B cell (primary cell): ENCODE data around the gene ANKRD7. TPM values are rescaled to one million over a fixed set of nuclear protein-coding genes. Genes with fewer than 3 reads are reported as not detected.

Experiments
- ATAC-seq: fragments of 200-7000 bp; cut with Tn5 transposase; one replicate; pipeline ENCODE4 v1.10.0; 2021; ENCODE audit warnings: low read depth, mild to moderate bottlenecking, moderate number of reproducible peaks, moderate library complexity
- CTCF ChIA-PET: fragments of 350-600 bp; sonication (Branson Sonifier 250); formaldehyde crosslinking; loops from one replicate; lab custom pipeline; 2021; ENCODE audit warnings: antibody characterized with exemption, inconsistent platforms; lab: Charles Lee
- POLR2A ChIA-PET: fragments of 350-600 bp; sonication (Branson Sonifier 250); formaldehyde crosslinking; loops from one replicate; lab custom pipeline; 2021; ENCODE audit warnings: antibody characterized with exemption; lab: Charles Lee
- DNase-seq: peaks from one replicate; pipeline ENCODE4 v3.0.0; 2013
- H2AFZ ChIP-seq: 2 replicates; pipeline ENCODE4 v1.6.1; 2012; ENCODE audit warnings: mild to moderate bottlenecking, low read depth, low read length; ENCODE audit not compliant: insufficient read depth, poor library complexity, severe bottlenecking
- H3K27ac ChIP-seq, 2 donors: 1 replicate in 1 of 2; 2 replicates in 1 of 2; pipeline ENCODE4 v1.5.1; 2012 to 2013; ENCODE audit warnings: low read length in 2 of 2, mild to moderate bottlenecking in 2 of 2, moderate library complexity in 1 of 2
- H3K27me3 ChIP-seq, 4 experiments: fragments of 200-600 bp in 1 of 4; sonication (generic) in 1 of 4; replicated peaks in 1 of 4; 1 replicate in 2 of 4; 2 replicates in 2 of 4; pipeline versions ENCODE4 v1.6.1 to v1.7.0; 2013 to 2016; ENCODE audit warnings: low read length in 3 of 4, mild to moderate bottlenecking in 2 of 4, mixed read lengths in 1 of 4, moderate library complexity in 1 of 4; ENCODE audit not compliant: insufficient read depth in 4 of 4, control insufficient read depth in 3 of 4; ENCODE audit errors: control extremely low read depth in 1 of 4
- H3K36me3 ChIP-seq, 2 experiments: replicated peaks in 1 of 2; 1 replicate in 1 of 2; 2 replicates in 1 of 2; pipeline versions ENCODE4 v1.6.1 to v1.7.1; 2013; ENCODE audit warnings: low read length in 1 of 2; ENCODE audit not compliant: insufficient read depth in 2 of 2, control insufficient read depth in 1 of 2; ENCODE audit errors: control extremely low read depth in 1 of 2, extremely low read depth in 1 of 2
- H3K4me1 ChIP-seq, 2 donors: fragments of 200-600 bp in 1 of 2; sonication (generic) in 1 of 2; 1 replicate in 1 of 2; 2 replicates in 1 of 2; pipeline versions ENCODE4 v1.5.1 to v1.6.1; 2013 to 2017; ENCODE audit warnings: low read length in 2 of 2; ENCODE audit not compliant: control insufficient read depth in 2 of 2, insufficient read depth in 2 of 2
- H3K4me2 ChIP-seq: replicated peaks from 2 replicates; pipeline ENCODE3; 2012; ENCODE audit warnings: mild to moderate bottlenecking, low read depth, low read length; ENCODE audit not compliant: poor library complexity, severe bottlenecking
- H3K4me3 ChIP-seq, 5 experiments: fragments of 200-600 bp in 1 of 5; sonication (generic) in 1 of 5; 1 replicate in 3 of 5; 2 replicates in 2 of 5; pipeline versions ENCODE4 v1.5.1 to v1.7.0; 2011 to 2016; ENCODE audit warnings: low read length in 4 of 5, mild to moderate bottlenecking in 4 of 5, low read depth in 2 of 5, control low read depth in 1 of 5, moderate library complexity in 1 of 5; ENCODE audit not compliant: insufficient read depth in 1 of 5; ENCODE audit errors: control extremely low read depth in 1 of 5, extremely low read depth in 1 of 5
- H3K79me2 ChIP-seq: fragments of 200-600 bp; sonication (generic); one replicate; pipeline ENCODE4 v1.6.0; 2016; ENCODE audit warnings: low read length; ENCODE audit not compliant: control insufficient read depth, insufficient read depth
- H3K9ac ChIP-seq: fragments of 200-600 bp; sonication (generic); 2 replicates; pipeline ENCODE4 v1.6.1; 2017; ENCODE audit warnings: mild to moderate bottlenecking, low read length, moderate library complexity
- H3K9me3 ChIP-seq, 3 donors: one replicate each; pipeline versions ENCODE4 v1.6.1 to v1.7.1; 2013; ENCODE audit warnings: low read length in 2 of 3; ENCODE audit not compliant: control insufficient read depth in 2 of 3, insufficient read depth in 1 of 3; ENCODE audit errors: control extremely low read depth in 1 of 3
- H4K20me1 ChIP-seq: 2 replicates; pipeline ENCODE4 v1.6.0; 2012; ENCODE audit warnings: mild to moderate bottlenecking, low read length; ENCODE audit not compliant: insufficient read depth, control insufficient read depth, poor library complexity, severe bottlenecking
- H3K27ac Mint-ChIP-seq: one replicate; pipeline ENCODE4 v1.8.0; 2021; ENCODE audit warnings: mixed read lengths
- H3K27me3 Mint-ChIP-seq: one replicate; pipeline ENCODE4 v1.8.0; 2021; ENCODE audit warnings: mixed read lengths
- H3K4me1 Mint-ChIP-seq: one replicate; pipeline ENCODE4 v1.8.0; 2021; ENCODE audit warnings: mixed read lengths
- H3K4me3 Mint-ChIP-seq: one replicate; pipeline ENCODE4 v1.8.0; 2021; ENCODE audit warnings: mixed read lengths
- H3K9me3 Mint-ChIP-seq: one replicate; pipeline ENCODE4 v1.8.0; 2022; ENCODE audit warnings: mixed read lengths; ENCODE audit not compliant: insufficient read depth
- EZH2 ChIP-seq: IDR thresholded peaks from 2 replicates; pipeline ENCODE4 v1.6.1; 2012; ENCODE audit warnings: borderline replicate concordance, low read depth, mild to moderate bottlenecking, moderate library complexity, low read length; ENCODE audit not compliant: insufficient read depth, poor library complexity, severe bottlenecking
- WGBS: methylation state at CpG from one replicate; pipeline ENCODE4 v1.1.5; 2013; ENCODE audit warnings: missing lambda C conversion rate; ENCODE audit not compliant: insufficient coverage; 5-methylcytosine and 5-hydroxymethylcytosine counted together
- intact Hi-C: fragments of 100-400 bp; cut with micrococcal nuclease; formaldehyde crosslinking; loops from one replicate; pipeline ENCODE4 v1.10.0; 2022
- polyA minus RNA-seq: library from RNA; depleted of rRNA, polyadenylated mRNA; stranded (reverse); fragments of >200 nt; gene quantifications from 2 replicates; pipeline ENCODE4 v1.2.3, GENCODE V29; 2012
- polyA plus RNA-seq: library from polyadenylated mRNA; depleted of rRNA; stranded (reverse); fragments of >200 nt; gene quantifications from 2 replicates; pipeline ENCODE4 v1.2.3, GENCODE V29; 2012
- total RNA-seq, 2 donors: library from RNA; stranded (reverse); fragments of 120-200 nt in 1 of 2; gene quantifications; 1 replicate in 1 of 2; 2 replicates in 1 of 2; pipeline versions ENCODE4 v1.2.3 to v1.2.4, GENCODE V29; 2013 to 2022
- TF ChIP-seq, protein P1 (sequence below): fragments of 200-600 bp; IDR thresholded peaks from one replicate; pipeline ENCODE4 v1.8.0; 2022; ENCODE audit warnings: antibody characterized with exemption, mild to moderate bottlenecking

ANKRD7 gene
- total RNA-seq (0.61 TPM in 1 of 2 replicates, not detected in the other), polyA plus RNA-seq (not detected in 2 replicates), polyA minus RNA-seq (not detected in 2 replicates)
- total RNA-seq (2013): 0.37 TPM

- Histone ChIP-seq H4K20me1 (no peaks in the 10 kb centered on the region), H3K79me2 (no peaks in the 10 kb centered on the region), H3K4me2 (no peak within 1 kb of the TSS), H2AFZ (no peak within 1 kb of the TSS), H3K4me3 (no peak within 1 kb of the TSS), H3K27me3 (peaks cover 0 to 11% (median 2%) of the 10 kb centered on the region in 4 experiments), H3K27ac (no peak within 1 kb of the TSS), H3K4me1 (no peaks in the 10 kb centered on the region), H3K36me3 (no peaks in the 10 kb centered on the region), H3K9me3 (no peaks in the 10 kb centered on the region), H3K9ac (no peak within 1 kb of the TSS)
- Mint-ChIP-seq H3K27ac (no peak within 1 kb of the TSS), H3K27me3 (peaks cover 3% of the 10 kb centered on the region), H3K4me3 (no peak within 1 kb of the TSS), H3K4me1 (no peaks in the 10 kb centered on the region), H3K9me3 (no peaks in the 10 kb centered on the region)
- intact Hi-C loops: no loop called here
- ATAC-seq (no peak), DNase-seq (no peak)
- ChIA-PET POLR2A (no interaction called here), CTCF (interaction anchor here (0.7 kb wide), 1 partner anchor 1884 kb away, joined by 3 read pairs; no protein-coding TSS in a partner anchor)
- 96% methylated on average over 18 of the region's 18 CpGs for WGBS
- no peak for TF ChIP-seq EZH2
- TF ChIP-seq, protein P1, sequence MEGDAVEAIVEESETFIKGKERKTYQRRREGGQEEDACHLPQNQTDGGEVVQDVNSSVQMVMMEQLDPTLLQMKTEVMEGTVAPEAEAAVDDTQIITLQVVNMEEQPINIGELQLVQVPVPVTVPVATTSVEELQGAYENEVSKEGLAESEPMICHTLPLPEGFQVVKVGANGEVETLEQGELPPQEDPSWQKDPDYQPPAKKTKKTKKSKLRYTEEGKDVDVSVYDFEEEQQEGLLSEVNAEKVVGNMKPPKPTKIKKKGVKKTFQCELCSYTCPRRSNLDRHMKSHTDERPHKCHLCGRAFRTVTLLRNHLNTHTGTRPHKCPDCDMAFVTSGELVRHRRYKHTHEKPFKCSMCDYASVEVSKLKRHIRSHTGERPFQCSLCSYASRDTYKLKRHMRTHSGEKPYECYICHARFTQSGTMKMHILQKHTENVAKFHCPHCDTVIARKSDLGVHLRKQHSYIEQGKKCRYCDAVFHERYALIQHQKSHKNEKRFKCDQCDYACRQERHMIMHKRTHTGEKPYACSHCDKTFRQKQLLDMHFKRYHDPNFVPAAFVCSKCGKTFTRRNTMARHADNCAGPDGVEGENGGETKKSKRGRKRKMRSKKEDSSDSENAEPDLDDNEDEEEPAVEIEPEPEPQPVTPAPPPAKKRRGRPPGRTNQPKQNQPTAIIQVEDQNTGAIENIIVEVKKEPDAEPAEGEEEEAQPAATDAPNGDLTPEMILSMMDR: no peak
Observed at GRCh38 chr7:118224521-118224920, at the start of gene ANKRD7. TSS of gene ANKRD7 (plus strand) at chr7:118224704. CDS start at chr7:118224831, 127 bp downstream.

GRCh38 chr7:118175740-118176139, 48.8 kb upstream of the ANKRD7 start:
- Histone ChIP-seq H2AFZ (no peak overlapping the region), H3K9ac (no peak overlapping the region), H3K9me3 (no peaks in the 10 kb centered on the region), H3K4me2 (no peak overlapping the region), H3K36me3 (no peaks in the 10 kb centered on the region), H3K4me3 (no peak overlapping the region), H3K27me3 (peaks cover 0 to 4% (median 4%) of the 10 kb centered on the region in 4 experiments), H3K4me1 (peaks cover 0 to 6% of the 10 kb centered on the region in 2 donors), H3K79me2 (no peaks in the 10 kb centered on the region), H3K27ac (no peak overlapping the region), H4K20me1 (no peaks in the 10 kb centered on the region)
- ATAC-seq (no peak), DNase-seq (no peak)
- H3K9me3 Mint-ChIP-seq: no peaks in the 10 kb centered on the region
- ChIA-PET POLR2A (no interaction called here), CTCF (no interaction called here)
- H3K4me3 Mint-ChIP-seq: no peak overlapping the region
- TF ChIP-seq EZH2: no peak
- TF ChIP-seq, protein P1: no peak
- peaks cover 4% of the 10 kb centered on the region for H3K27me3 Mint-ChIP-seq
- WGBS: no CpG with 5 or more reads among the region's 2 CpGs
- intact Hi-C loops: no loop called here
- H3K27ac Mint-ChIP-seq: no peak overlapping the region
- H3K4me1 Mint-ChIP-seq: peaks cover 9% of the 10 kb centered on the region
